Activated CD4-positive, alpha-beta T cell treated with anti-CD3 and anti-CD28 coated beads, Interleukin-2, amount 50 U/mL, for 16 hours (primary cell): ENCODE data around the gene TMEM178A.

Source experiments
- DNase-seq: peaks from one replicate; pipeline ENCODE4 v3.0.0-alpha.2; 2020

Gene TMEM178A

GRCh38 chr2:39762448-39762847 is 96.7 kb downstream of the TMEM178A start:
- no peak for DNase-seq
